Fibroblast of lung (primary cell): Measurements from ENCODE around the gene ZNF317. TPM values are rescaled to one million over a fixed set of nuclear protein-coding genes. Genes with fewer than 3 reads are reported as not detected.
A peak's percentile ranks its signal among the peaks of the same experiment; 100 is the strongest.
"Not testable (repeated sequence)": the region's sequence is repeated elsewhere in the genome, so short reads cannot be mapped to it uniquely, and the experiment has no call there.

Experiments
- DNase-seq, 2 donors: peaks; one replicate each; pipeline versions ENCODE4 v3.0.0 to v3.0.0-alpha.2; 2010; ENCODE audit warnings: low read depth in 2 of 2
- H2AFZ ChIP-seq: 2 replicates; pipeline ENCODE4 v1.5.1; 2012; ENCODE audit warnings: low read length, control low read depth, inconsistent platforms
- H3K27ac ChIP-seq: 2 replicates; pipeline ENCODE4 v1.5.1; 2011; ENCODE audit warnings: low read length, control low read depth; ENCODE audit not compliant: insufficient read depth
- H3K27me3 ChIP-seq: 2 replicates; pipeline ENCODE4 v1.5.1; 2011; ENCODE audit warnings: mild to moderate bottlenecking, low read length; ENCODE audit not compliant: control insufficient read depth, insufficient read depth
- H3K36me3 ChIP-seq: 2 replicates; pipeline ENCODE4 v1.5.1; 2011; ENCODE audit warnings: low read length; ENCODE audit not compliant: control insufficient read depth, insufficient read depth
- H3K4me1 ChIP-seq: 2 replicates; pipeline ENCODE4 v1.5.1; 2011; ENCODE audit warnings: low read length; ENCODE audit not compliant: control insufficient read depth, insufficient read depth; ENCODE audit errors: extremely low read depth
- H3K4me2 ChIP-seq: 2 replicates; pipeline ENCODE4 v1.5.1; 2011; ENCODE audit warnings: low read length, control low read depth; ENCODE audit not compliant: insufficient read depth; ENCODE audit errors: extremely low read depth
- H3K4me3 ChIP-seq, 4 experiments: fragments of 200-600 bp in 1 of 4; sonication (generic) in 1 of 4; replicated peaks in 1 of 4; 2 replicates each; pipeline ENCODE4 v1.5.1; 2011 to 2016; ENCODE audit warnings: low read length in 4 of 4, low read depth in 3 of 4, mild to moderate bottlenecking in 3 of 4, control low read depth in 2 of 4, inconsistent platforms in 1 of 4, mixed read lengths in 1 of 4; ENCODE audit not compliant: insufficient read depth in 1 of 4; ENCODE audit errors: control extremely low read depth in 1 of 4
- H3K79me2 ChIP-seq: 2 replicates; pipeline ENCODE4 v1.5.1; 2012; ENCODE audit warnings: mild to moderate bottlenecking, low read length, inconsistent platforms; ENCODE audit not compliant: control insufficient read depth, insufficient read depth
- H3K9ac ChIP-seq: 2 replicates; pipeline ENCODE4 v1.5.1; 2011; ENCODE audit warnings: mild to moderate bottlenecking, low read length, control low read depth; ENCODE audit not compliant: insufficient read depth
- H3K9me3 ChIP-seq: 2 replicates; pipeline ENCODE4 v1.5.1; 2012; ENCODE audit warnings: low read depth, low read length; ENCODE audit not compliant: control insufficient read depth, insufficient read depth
- H4K20me1 ChIP-seq: 2 replicates; pipeline ENCODE4 v1.5.1; 2011; ENCODE audit warnings: low read length; ENCODE audit not compliant: control insufficient read depth, insufficient read depth; ENCODE audit errors: extremely low read depth
- EZH2 ChIP-seq: IDR thresholded peaks from 2 replicates; pipeline ENCODE4 v1.5.1; 2012; ENCODE audit warnings: low read length, control low read depth, mild to moderate bottlenecking; ENCODE audit errors: missing control alignments
- polyA plus RNA-seq, 2 donors: library from polyadenylated mRNA; depleted of rRNA in 1 of 2; stranded (reverse) in 1 of 2; unstranded in 1 of 2; fragments of >200 nt; gene quantifications; 2 replicates each; pipeline ENCODE4 v1.2.1, GENCODE V29; 2011 to 2012; ENCODE audit warnings: missing spikeins in 1 of 2
- total RNA-seq: library from RNA; depleted of rRNA; stranded (reverse); fragments of >200 nt; gene quantifications from 2 replicates; pipeline ENCODE4 v1.2.1, GENCODE V29; 2014
- TF ChIP-seq, protein P1 (sequence below), 2 donors: IDR thresholded peaks in 1 of 2; conservative IDR thresholded peaks in 1 of 2; 1 replicate in 1 of 2; 2 replicates in 1 of 2; pipeline ENCODE4 v1.5.1; 2011 to 2012; ENCODE audit warnings: low read length in 2 of 2, control low read depth in 1 of 2, inconsistent platforms in 1 of 2, low read depth in 1 of 2, mild to moderate bottlenecking in 1 of 2

Gene ZNF317
- total and polyA plus RNA-seq, 2 donors (not counting 1 experiment from before 2014, with no cell fraction given) = 12.8 to 17.7 TPM

DNA sequence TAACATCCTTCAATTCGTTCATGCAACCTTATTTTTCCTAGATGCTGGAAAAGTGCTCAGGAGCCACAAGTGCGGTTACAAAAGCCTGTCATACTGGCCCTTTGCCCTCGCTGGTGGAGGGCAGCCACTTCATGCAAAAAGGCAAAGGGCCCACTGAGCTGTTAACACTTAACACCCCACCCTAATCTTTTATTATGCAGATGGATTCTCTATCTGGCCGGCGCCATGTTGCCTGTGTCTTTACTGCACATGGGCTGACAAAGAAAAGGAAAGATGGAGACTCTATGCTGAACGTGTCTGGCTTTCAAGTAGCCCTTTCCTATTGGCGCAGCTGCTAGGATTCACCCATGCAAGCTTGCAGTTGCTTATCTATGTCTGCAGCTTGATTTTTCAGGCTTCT is 49.3 kb downstream of the ZNF317 start:
- Histone ChIP-seq H3K36me3 (no peaks in the 10 kb centered on the region), H4K20me1 (no peaks in the 10 kb centered on the region), H3K9ac (no peak overlapping the region), H3K4me3 (no peak overlapping the region), H3K4me2 (no peak overlapping the region), H3K9me3 (no peaks in the 10 kb centered on the region), H3K79me2 (no peaks in the 10 kb centered on the region), H3K27ac (no peak overlapping the region), H3K4me1 (no peaks in the 10 kb centered on the region), H3K27me3 (no peaks in the 10 kb centered on the region), H2AFZ (no peak overlapping the region)
- DNase-seq = no peak
- TF ChIP-seq EZH2 = no peak
- TF ChIP-seq, protein P1, sequence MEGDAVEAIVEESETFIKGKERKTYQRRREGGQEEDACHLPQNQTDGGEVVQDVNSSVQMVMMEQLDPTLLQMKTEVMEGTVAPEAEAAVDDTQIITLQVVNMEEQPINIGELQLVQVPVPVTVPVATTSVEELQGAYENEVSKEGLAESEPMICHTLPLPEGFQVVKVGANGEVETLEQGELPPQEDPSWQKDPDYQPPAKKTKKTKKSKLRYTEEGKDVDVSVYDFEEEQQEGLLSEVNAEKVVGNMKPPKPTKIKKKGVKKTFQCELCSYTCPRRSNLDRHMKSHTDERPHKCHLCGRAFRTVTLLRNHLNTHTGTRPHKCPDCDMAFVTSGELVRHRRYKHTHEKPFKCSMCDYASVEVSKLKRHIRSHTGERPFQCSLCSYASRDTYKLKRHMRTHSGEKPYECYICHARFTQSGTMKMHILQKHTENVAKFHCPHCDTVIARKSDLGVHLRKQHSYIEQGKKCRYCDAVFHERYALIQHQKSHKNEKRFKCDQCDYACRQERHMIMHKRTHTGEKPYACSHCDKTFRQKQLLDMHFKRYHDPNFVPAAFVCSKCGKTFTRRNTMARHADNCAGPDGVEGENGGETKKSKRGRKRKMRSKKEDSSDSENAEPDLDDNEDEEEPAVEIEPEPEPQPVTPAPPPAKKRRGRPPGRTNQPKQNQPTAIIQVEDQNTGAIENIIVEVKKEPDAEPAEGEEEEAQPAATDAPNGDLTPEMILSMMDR (conservative IDR thresholded peaks at IDR 0.05 in 1 of 2, IDR thresholded peaks at IDR 0.05 in 1 of 2; ENCODE audit: low read depth in 1 of 2, low read length in 2 of 2) = no peak

DNA sequence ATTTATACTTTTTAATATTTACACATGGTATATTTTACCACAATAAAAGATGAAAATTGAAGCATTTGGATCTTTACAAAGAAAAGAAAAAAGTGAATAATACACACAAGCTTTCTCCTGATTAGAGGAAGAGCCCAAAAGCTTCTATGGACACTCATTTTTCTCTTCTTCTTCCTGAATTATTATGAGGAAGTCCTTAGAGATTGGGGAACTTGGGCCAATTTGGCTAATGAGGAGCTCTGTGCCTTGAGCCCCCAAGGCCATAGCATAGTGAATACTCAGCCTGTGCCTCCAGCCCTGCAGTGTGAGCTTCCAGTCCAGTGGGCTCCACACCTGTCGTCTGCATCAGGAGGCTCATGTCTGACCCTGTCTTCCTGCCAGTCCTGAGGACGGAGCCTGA is 57.8 kb downstream of the ZNF317 start:
- not testable (repeated sequence) for H2AFZ ChIP-seq, H3K27ac ChIP-seq, H3K27me3 ChIP-seq, H3K4me1 ChIP-seq, H3K4me3 ChIP-seq, H3K9ac ChIP-seq, H3K4me2 ChIP-seq, H3K9me3 ChIP-seq, H4K20me1 ChIP-seq, H3K36me3 ChIP-seq, H3K79me2 ChIP-seq, DNase-seq

DNA sequence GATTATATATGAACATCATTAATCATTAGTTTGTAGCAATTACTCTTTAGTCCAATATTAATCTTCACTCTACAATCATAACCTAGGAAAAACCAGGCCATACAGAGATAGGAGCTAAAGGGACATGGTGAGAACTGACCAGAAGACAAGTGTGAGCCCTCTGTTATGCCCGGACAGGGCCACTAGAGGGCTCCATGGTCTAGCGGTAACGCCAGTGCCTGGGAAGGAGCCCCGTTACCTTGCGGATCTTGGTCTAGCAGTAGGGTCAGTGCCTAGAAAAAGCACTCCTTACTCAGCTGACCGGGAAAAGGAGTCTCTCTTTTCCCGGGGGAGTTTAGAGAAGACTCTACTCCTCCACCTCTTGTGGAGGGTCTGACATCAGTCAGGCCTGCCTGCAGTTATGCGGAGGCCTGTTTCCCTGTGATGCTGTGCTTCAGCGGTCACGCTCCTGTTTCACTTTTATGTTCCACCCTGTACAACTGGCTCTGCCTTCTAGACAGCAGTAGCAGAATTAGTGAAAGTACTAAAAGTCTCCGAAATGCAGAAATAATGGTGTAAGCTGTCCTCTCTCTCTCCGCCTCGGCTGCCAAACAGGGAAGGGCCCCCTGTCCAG is 65.4 kb downstream of the ZNF317 start:
- H3K27ac ChIP-seq = no peak overlapping the region
- H3K9ac ChIP-seq = no peak overlapping the region
- H2AFZ ChIP-seq = peak overlapping the region; percentile 78
- DNase-seq = peak; percentile 39 to 66
- no peaks in the 10 kb centered on the region for H3K79me2 ChIP-seq
- TF ChIP-seq, protein P1 (conservative IDR thresholded peaks at IDR 0.05 in 1 of 2, IDR thresholded peaks at IDR 0.05 in 1 of 2; ENCODE audit: low read depth in 1 of 2, low read length in 2 of 2) = peak; percentile 89 to 90
- TF ChIP-seq EZH2 = no peak
- H3K27me3 ChIP-seq = no peaks in the 10 kb centered on the region
- no peaks in the 10 kb centered on the region for H3K4me1 ChIP-seq
- H4K20me1 ChIP-seq = no peaks in the 10 kb centered on the region
- H3K9me3 ChIP-seq = no peaks in the 10 kb centered on the region
- H3K4me2 ChIP-seq = peak overlapping the region; percentile 40
- peak overlapping the region; percentile 6 to 54 (median 31) for H3K4me3 ChIP-seq
- no peaks in the 10 kb centered on the region for H3K36me3 ChIP-seq

Other genes starting within 250 kb of the ZNF317 start
- gene MUC16, start 130.0 kb upstream of the ZNF317 start, total RNA-seq = not detected in 2 replicates
- not detected in 2 replicates for gene MUC16, start 130.0 kb upstream of the ZNF317 start, polyA plus RNA-seq
- gene OR1M1, start 53.3 kb upstream of the ZNF317 start, total RNA-seq = not detected in 2 replicates
- gene OR1M1, start 53.3 kb upstream of the ZNF317 start, polyA plus RNA-seq = not detected in 2 replicates
- gene OR7G2, start 32.9 kb upstream of the ZNF317 start, total RNA-seq = not detected in 2 replicates
- gene OR7G2, start 32.9 kb upstream of the ZNF317 start, polyA plus RNA-seq = not detected in 2 replicates
- gene OR7G1, start 24.6 kb upstream of the ZNF317 start, total RNA-seq = not detected in 2 replicates
- not detected in 2 replicates for gene OR7G1, start 24.6 kb upstream of the ZNF317 start, polyA plus RNA-seq
- not detected in 2 replicates for gene OR7G3, start 13.4 kb upstream of the ZNF317 start, total RNA-seq
- not detected in 2 replicates for gene OR7G3, start 13.4 kb upstream of the ZNF317 start, polyA plus RNA-seq
- under 0.01 and 0.17 TPM in 2 replicates for gene OR7D2, start 38.6 kb downstream of the ZNF317 start, total RNA-seq
- 0.02 TPM in 1 of 2 replicates, not detected in the other for gene OR7D2, start 38.6 kb downstream of the ZNF317 start, polyA plus RNA-seq
- gene OR7D4, start 79.2 kb downstream of the ZNF317 start, total RNA-seq = not detected in 2 replicates
- not detected in 2 replicates for gene OR7D4, start 79.2 kb downstream of the ZNF317 start, polyA plus RNA-seq
- gene OR7E24, start 110.5 kb downstream of the ZNF317 start, total RNA-seq = not detected in 2 replicates
- gene OR7E24, start 110.5 kb downstream of the ZNF317 start, polyA plus RNA-seq = not detected in 2 replicates
- gene ZNF699, start 169.4 kb downstream of the ZNF317 start, total RNA-seq = 12.3 and 20.5 TPM in 2 replicates
- 2.7 and 4.0 TPM in 2 replicates for gene ZNF699, start 169.4 kb downstream of the ZNF317 start, polyA plus RNA-seq
- gene ZNF559, start 183.8 kb downstream of the ZNF317 start, total RNA-seq = 14.4 and 19.8 TPM in 2 replicates
- gene ZNF559, start 183.8 kb downstream of the ZNF317 start, polyA plus RNA-seq = 10.2 and 15.6 TPM in 2 replicates
- gene ZNF177, start 222.6 kb downstream of the ZNF317 start, total RNA-seq = 2.1 and 3.3 TPM in 2 replicates
- gene ZNF177, start 222.6 kb downstream of the ZNF317 start, polyA plus RNA-seq = 1.0 and 1.5 TPM in 2 replicates